ENCODE results near the gene KLK15.

GRCh38 chr19:50839712-50840655 lies 6.6 kb upstream of the KLK15 start:
- TF ChIP-seq POLR2AphosphoS5 (IDR thresholded peaks at IDR 0.05; ENCODE audit: borderline replicate concordance, low read depth, low read length) (no peak), EZH2 (IDR thresholded peaks at IDR 0.05) (no peak)
